DMS153 treated with DMSO at 0.1 percent for 48 hours (cell line): ENCODE measurements around the gene RARRES1.

Experiments
- DNase-seq: peaks from one replicate; lab custom pipeline; 2025; ENCODE audit not compliant: unreplicated experiment; lab: John Stamatoyannopoulos, UW

The RARRES1 gene, protein sequence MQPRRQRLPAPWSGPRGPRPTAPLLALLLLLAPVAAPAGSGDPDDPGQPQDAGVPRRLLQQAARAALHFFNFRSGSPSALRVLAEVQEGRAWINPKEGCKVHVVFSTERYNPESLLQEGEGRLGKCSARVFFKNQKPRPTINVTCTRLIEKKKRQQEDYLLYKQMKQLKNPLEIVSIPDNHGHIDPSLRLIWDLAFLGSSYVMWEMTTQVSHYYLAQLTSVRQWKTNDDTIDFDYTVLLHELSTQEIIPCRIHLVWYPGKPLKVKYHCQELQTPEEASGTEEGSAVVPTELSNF

DNA sequence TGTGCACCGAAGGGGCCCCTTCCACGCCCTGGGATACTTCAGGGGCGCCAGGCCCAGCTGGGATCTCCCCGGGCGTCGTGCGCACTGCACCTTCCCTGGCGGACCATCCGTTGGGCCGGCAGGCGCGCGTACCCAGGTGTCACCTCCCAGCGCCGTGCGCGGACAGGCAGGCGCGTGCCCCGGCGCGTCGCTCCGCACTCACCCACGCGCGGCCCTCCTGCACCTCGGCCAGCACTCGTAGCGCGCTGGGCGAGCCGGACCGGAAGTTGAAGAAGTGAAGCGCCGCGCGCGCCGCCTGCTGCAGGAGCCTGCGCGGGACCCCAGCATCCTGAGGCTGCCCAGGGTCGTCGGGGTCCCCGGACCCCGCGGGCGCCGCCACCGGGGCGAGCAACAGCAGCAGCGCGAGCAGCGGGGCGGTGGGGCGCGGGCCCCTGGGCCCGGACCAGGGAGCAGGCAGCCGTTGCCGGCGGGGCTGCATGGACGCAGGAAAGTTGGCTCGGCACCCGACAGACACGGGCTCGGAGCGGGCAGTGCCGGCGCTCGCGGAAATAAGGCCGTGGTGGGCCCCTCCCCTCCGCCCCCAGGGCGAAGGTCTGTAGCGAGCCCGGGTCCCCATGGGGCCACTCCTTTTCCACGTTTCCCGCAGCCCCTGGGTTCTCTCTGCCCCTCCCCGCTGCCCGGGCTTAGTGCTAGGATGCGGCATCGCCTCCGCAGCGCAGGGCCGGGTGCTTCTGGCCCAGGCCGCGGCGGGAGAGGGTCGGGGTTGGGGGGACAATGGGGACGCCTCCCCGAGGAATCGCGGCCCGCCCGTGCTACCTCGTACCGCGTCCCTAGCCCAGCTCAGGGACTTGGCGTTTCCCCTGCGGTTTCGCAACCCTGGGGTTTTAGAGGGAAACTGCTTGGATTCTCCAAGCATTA, at the start of gene RARRES1:
TSS of gene RARRES1 (minus strand) at position 520 of the 918 bp plus-strand sequence. CDS start at position 478, 42 bp downstream.
- DNase-seq = peak; percentile 10

DNA sequence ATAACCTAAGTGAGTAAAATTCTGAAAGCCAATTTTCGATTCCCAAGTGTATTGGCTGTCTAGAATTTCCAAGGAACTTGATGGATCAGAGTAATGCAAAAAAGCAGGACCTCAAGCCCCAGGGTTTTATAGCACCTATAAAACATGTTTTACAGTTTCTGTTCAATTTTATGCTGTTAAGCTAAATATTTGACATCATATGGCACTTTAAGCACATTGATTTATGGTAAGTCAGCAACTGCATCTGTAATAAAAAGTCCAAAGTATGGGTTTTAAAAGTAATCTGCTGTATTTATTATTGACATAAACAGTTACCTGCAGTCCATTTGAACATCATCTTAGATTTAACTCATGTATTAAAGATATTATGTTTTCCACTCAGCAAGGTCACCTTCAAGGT, 49.6 kb upstream of the RARRES1 start:
- no peak for DNase-seq

DNA sequence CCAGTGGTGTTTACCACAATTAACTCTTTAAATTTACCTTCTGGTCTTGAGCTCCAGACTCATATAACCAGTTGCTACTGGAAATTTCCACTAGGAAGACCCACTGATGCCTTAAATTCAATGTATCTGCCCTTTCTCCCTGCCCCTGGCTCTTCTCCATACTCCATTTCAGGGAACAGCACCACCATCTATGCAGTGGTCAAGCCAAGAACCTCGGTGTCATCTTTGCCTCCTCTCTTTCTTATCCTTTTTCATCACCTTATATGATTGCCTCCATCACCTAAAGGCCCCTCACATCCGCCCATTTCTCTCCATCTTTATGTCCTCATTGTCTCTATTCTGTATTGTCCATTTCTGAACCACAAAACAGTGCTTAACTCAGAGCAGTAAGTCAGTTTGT, 48.9 kb upstream of the RARRES1 start:
- DNase-seq = no peak

DNA sequence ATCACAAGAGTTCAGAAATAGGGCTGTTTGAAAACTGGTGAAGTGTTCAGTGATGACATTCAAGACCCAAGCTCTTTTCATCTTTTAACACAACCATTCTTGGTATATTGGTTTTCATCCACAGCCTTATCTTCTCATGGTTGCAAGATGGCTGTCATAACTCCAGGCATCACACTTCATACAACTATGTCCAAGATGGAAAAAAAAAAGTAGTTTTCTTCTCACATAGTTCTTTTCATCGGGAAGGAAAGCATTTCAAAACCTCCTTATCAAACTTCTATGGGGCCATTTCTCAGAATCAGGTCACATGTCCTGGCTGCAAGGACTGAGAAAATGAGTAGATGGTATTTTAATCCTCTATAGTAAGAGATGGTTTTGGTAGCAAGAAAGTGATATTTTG, 48.5 kb upstream of the RARRES1 start:
- DNase-seq = no peak

DNA sequence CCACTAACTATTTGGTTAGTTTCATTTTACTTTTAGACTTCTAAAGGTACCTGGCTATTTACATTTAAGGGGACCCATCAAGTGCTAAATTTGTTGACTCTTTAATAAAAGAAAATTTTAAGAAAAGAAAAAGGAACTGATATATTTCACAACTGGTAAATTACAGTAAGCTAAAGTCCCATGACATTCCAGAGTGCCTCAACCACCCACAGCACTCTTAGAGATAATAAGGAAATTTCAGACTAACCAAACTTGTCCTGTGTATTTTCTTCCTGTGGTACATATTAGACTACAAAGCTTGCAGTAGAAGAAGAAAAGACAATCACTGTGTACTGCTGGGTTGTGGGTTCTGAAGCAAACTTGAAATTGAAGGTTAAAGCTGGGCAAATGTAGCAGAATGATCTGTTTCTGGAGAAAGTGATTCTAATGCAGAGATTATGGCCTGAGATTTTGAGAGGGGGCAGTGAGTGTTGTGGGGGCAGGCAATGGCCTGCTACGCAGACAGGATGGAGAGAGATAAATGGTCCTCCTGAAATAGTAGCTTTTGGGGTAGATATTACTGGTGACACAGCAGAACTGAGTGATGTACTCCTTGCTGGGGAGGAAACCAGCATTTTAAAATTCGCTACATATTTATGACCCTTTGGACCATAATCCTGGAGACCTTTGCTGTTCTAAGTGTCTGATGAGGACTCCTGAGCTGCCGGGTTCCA, 45.1 kb upstream of the RARRES1 start:
- DNase-seq = no peak

DNA sequence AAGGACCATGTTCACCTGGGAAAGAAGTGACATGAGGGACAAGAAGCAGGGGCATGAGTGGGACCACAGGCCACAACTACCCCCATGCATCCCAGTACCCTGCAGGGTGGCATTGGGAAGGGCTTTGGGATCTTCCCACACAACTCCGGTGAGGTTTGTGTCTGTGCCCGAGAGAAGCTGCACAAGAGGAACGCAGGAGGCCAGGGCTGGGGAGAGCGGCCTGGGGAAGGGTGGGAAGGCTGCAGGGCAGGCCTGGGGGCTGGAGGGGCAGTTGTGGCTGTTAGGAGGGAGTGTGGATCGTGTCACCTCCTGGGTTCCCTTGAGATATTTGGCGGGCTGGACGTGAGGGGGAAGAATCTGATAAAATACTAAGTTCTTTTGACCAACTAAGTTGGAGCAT, 44.3 kb upstream of the RARRES1 start:
- DNase-seq = no peak

DNA sequence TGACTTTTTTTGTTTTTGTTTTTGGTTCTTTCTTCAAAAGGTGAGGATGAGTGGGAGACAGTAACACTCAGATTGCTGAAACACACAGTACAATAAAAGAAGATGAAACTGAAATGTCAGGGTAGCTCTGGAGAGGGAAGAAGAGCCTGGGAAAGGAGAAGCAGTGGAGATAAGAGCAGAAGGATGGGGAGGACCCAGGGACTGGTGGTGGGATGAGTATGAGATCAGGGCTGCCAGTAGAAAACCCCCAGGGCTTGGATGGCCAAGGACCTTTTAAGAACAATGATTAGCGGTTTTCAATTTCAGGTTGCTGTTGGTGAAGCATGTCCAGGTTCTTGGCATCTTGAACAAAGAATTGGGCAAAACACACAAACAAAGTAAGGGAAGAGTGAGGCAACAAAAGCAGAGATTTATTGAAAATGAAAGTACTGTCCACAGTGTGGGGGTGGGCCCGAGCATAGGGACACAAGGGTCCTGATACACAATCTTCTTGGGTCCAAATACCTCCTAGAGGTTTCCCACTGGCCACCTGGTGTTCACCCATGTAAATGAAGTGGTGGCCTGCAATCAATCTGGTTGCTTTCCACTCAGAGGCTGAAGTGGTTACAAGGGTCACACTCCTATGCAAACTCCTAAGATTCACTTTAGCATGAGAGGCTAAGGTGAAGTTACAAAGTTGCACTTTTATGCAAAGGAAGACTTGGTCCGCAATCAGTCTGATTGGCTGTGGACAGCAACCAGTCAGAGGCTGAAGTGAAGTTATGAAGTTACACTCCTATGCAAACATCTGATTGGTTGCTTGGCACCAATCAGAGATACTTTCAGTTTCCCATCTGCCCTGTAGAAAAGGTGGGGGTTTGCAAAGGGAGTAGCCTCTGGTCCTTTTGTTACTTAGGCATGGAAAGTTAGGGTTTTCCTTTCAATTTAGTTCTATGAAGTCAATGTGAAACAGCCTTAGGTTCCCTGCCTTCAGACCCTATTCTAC, 43.5 kb upstream of the RARRES1 start:
- no peak for DNase-seq

DNA sequence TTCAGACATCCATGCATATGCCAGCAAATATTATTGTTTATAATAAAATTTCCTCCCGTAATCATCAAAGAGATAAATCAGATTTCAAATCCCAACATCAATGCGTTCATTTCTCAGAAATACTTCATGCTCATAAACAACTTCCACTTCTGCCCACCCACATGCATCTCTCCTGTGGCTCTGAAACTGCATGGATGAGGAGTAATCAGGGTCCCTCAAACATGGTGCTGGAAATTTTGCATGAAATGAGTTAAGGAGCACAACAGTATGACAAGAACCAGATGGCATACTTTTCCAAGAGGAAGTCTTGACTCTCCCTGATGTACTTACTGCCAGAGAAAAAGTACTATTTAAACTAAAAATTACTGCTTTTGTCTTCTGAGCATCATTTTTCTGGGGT, 42.7 kb upstream of the RARRES1 start:
- no peak for DNase-seq

DNA sequence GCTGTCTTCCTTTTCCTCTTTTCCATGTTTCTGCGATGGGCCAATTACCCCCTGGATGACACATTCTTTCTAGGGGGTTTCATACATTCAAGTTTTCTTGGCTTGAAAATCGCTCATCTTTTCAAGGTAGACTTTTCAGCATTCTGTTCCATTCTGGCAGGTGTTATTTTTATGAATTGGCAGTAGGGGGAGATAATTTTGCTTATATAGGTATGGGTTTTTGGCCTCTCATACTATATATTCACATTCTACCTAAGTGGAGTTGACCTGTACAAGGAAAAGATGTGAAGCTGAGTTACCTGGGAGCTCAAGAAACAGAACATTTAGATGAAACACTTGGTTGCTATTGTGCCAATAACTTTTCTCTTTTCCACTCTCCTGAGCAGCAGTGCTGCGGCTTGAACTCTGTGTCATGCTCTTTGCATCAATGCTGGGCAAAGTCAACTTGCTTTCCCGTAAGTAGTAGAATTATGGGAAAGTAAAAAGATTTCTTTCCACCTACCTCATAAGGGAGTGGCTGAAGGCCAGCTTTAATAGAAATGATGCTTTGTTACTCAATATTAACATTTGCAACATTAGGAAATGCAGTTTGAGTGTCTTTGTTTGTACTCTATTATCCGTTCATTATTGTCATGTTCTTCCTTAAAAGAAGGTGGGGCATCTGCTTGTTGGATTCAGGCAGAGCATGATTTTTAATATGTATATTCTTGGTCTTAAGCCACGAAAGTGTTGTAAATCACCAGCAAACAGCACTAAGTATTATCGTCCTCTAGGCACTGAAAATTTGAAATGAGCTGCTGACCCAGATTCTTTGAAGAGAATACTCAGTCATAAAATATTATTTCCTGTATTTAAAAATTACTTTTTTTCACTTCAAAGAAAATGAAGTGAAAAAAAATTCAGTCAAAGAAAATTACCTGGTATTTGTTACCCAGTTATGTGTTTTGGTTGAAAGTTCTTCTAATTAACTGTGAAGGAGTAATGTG, 41.9 kb upstream of the RARRES1 start:
- DNase-seq = no peak

DNA sequence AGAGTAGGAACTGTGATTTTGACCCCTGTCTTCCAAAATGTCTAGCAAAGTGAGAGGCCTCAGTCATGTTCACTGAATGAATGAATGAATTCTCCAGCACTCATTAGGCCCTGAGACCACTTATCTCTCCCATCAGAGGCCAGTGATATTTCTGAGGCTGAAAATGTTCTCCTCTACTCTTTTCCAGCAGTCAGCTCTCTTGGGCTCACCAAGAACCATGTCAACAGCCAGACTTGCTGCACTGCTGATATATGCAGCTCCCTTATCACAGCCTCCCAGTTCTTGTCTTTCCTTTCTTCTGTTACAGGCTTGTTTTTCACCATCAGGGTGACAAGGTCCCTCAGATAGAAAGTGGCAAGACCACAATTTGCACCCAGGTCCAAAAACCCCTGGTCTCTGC, 40.9 kb upstream of the RARRES1 start:
- no peak for DNase-seq

DNA sequence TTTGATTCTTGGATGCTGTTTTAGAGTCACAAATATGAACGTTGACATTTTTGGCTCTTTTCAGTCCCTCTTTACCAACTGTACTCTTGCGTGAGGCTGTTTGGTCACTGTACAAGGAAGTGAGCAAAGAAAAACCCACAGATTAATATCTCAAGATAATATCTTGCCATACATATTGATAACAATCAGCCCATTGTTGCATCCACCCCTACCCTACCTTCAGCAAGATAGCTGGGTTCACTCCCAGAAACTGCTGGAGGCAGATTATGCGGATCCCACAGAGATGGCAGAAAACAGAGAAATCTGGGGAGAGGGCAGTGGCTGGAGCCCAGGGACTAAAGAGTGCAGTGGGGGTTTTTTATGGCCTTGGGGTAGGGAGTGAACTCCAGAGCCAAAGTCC, 39.7 kb upstream of the RARRES1 start:
- DNase-seq = no peak

DNA sequence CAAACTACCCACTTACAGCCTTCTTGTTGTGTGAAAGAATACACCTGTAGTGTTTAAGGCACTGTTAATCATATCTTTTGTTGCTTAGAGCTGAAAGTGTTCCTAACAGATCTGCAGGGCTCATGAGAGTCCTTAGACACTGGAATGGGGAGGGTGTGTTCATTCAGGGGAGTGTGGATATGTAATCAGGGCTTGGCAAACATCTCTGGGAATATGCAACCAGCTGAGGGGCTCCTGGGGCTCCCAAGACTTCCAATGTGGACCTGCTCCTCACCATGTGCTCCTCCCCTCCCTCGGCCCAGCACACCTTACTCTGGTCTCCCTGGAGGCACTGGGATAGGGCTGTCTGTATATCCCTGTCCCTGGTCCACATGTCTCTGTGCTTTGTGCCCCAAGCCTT, 39.3 kb upstream of the RARRES1 start:
- DNase-seq = no peak

DNA sequence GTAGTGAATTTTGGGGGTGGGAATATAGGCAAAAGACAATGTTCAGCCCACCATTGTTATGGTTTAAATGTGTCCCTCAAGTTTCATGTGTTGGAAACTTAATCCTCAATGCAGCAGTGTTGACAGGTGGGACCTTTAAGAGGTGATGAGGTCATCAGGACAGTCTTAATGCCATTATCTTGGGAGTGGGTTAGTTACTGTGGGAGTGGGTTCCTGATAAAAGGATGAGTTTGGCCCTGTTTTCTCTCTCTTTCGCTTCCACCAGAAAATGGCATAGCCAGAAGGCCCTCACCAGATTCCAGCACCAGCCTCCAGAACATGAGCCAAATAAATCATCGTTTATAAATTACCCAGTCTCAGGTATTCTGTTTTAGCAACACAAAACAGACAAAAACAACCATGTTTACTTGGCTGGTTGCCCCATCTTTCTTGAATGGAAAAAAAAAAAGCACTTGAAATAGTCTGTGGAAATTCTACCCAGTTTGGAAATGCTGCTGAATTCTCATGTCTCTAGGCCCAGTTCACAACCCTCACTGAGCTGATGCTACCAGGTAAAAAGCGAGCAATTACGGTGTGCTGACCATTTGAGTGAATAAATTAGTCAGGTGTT, 38.6 kb upstream of the RARRES1 start:
- no peak for DNase-seq

DNA sequence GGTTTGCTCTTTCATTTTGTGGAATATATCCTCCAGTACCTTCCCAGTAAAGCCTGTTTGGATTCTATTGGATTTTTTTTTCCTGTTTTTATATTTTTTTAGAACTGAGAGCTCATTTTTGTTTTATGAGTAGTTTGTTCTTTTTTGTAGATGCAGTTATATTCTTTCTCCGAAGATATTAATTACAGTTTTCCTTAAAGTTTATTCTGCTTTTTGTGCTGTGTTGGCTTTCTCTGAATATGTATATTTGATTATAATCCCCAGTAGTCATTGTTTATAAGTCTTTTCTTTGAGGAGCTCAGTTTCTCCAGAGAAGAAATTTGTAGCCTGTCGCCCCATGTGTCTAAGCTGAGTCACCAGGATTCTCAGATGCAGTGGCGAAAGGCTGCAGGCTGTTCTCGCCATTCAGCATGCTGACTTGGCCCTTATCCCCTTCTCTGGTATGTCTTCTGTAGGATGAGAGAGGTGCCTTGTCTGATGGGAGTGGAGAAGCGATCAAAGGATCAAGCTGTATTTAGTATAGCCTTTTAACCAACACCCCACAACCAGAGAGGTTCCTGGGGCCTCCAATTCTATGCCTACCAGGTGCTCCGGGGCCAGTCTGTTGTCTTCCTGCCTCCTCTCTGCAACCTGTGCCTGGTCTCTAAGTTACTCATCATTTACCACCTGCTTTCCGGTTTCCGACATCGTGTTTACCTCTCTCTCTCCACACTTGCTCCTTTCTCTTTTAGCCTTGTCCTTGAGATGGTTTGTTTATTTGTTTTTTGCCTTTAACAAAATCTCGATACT, 37.9 kb upstream of the RARRES1 start:
- DNase-seq = no peak

DNA sequence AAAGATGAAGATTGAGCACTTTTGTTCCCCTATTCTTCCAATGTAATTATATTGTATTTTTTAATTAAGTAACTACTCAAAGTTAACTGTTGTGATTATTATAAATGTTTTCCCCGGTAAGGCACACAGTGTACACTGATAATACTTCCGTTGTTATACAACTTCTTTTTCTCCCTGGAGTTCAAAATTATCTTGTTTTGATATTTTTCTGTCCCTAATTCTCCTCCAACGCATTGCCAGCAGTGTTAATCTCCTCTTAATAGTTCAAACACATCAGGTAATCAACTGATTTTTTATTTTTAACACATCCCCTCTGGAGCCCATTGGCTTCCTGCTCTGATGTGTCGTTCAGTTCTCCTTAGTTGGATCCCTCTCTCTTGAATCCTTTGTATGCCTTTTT, 37.3 kb upstream of the RARRES1 start:
- DNase-seq = no peak

DNA sequence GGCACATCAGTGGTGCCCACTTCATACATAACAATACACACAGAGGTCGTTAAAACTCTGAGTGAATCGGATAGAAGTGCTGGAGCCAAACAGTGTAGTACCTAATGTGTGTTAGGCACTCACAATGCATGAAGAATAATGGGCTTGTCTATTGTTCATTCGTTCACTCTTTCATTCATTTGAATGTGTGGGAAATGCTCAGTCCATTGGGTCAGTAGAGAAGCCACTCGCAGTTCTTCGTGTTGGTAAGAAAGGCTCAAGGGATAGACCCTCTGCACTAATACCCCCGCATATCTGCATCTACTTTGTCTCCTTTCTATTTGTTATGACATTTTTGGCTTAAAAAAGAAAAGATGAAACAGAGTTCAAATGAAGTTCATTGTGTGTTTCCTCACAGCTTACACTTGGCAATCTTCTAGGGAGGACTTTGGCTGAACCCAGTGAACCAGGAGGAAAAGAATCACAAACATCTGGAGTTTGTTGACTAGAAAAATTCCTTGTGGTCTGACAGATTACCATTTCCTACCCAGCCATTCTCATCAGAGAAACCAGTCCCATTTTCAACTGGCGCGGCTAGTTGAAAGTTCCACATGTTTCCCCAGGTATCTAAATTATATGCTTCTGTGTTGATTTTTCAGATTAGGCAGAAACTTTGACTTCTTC, 36.8 kb upstream of the RARRES1 start:
- no peak for DNase-seq

DNA sequence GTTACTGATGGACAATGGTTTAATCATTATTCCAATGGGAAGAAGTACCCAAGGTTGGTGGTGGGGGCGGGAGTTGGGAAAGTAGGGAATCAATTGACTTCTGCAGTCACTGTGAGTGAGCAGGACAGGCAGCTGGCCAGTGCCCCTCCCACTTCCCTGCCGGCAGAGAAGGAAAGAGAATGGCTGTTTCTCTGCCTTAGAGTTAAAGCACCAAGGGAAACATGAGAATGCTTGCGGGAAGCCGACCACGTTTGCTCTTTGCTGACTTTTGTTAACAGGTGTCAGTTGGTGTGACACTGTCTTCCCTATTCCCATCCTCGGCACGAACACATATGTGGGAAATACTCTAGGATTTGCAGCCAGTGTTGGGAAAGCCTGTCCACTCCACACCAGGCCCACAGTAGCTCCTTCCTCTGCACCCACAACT, 36.1 kb upstream of the RARRES1 start:
- no peak for DNase-seq

DNA sequence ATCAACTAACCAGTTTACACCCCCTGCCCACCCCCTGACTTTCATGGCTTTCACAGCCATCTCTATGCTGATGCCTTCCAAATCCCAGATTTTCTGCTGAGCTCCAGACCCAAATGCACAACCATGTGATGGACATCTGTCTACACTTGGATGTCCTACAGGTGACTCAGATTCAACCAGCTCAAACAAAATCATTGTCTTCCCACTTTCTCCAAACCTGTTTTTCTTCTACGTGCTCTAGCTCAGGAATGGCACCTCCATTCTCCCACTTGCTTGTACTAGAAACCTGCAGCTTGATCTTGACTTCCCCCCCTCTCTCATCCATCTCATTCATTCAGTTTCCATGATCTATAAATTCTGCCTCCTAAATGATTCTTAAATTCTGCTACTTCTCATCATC, 34.1 kb upstream of the RARRES1 start:
- DNase-seq = no peak
